Mesothelial cell of epicardium (in vitro differentiated cells): ENCODE data around the gene ABI1. TPM values are rescaled to one million over a fixed set of nuclear protein-coding genes. Genes with fewer than 3 reads are reported as not detected.

ENCODE experiments used
- DNase-seq, 2 experiments: peaks; one replicate each; pipeline ENCODE4 v3.0.0; 2021; ENCODE audit warnings: low spot score in 2 of 2; ENCODE audit not compliant: unreplicated experiment in 2 of 2
- H3K27ac Mint-ChIP-seq: 2 replicates; pipeline ENCODE4 v1.8.0; 2021; ENCODE audit warnings: mixed read lengths
- H3K27me3 Mint-ChIP-seq: 2 replicates; pipeline ENCODE4 v1.8.0; 2021; ENCODE audit warnings: low read depth, mixed read lengths
- H3K36me3 Mint-ChIP-seq: 2 replicates; pipeline ENCODE4 v1.8.0; 2021; ENCODE audit warnings: mixed read lengths
- H3K4me1 Mint-ChIP-seq: 2 replicates; pipeline ENCODE4 v1.8.0; 2021; ENCODE audit warnings: mixed read lengths
- H3K4me3 Mint-ChIP-seq: 2 replicates; pipeline ENCODE4 v1.8.0; 2021; ENCODE audit warnings: mild to moderate bottlenecking, moderate library complexity, mixed read lengths
- H3K9me3 Mint-ChIP-seq: 2 replicates; pipeline ENCODE4 v1.8.0; 2021; ENCODE audit warnings: mixed read lengths
- total RNA-seq: library from RNA; stranded (reverse); gene quantifications from 3 replicates; pipeline ENCODE4 v1.2.1, GENCODE V29; 2021
- TF ChIP-seq, protein P1 (sequence below): fragments of 200-600 bp; sonication (generic); IDR thresholded peaks from one replicate; pipeline ENCODE4 v1.5.0; 2021; ENCODE audit warnings: antibody characterized with exemption; ENCODE audit not compliant: unreplicated experiment

The ABI1 gene
- total RNA-seq, 1 donor from 2014 or later: 41.3 TPM

DNA sequence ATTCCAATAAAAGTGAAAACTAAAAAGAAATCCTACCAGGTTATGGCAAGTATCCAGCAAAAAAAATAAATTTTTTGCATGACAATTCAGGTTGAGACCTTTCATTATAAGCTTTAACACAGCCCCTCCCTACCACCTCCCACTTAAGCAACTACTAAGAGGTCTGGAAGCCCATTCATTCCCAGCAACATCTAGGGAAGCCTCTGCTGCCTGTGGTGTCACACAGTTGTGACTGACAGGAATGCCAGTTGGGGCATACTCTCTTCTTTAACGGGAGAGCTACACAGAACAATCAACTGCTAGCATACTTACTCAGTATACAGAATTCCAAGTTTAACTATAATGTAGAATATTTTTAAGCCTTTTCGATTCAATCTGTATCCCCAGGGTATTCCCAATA is 27.8 kb downstream of the ABI1 start:
- no peak for DNase-seq
- no peak overlapping the region for H3K4me3 Mint-ChIP-seq
- no peaks in the 10 kb centered on the region for H3K27me3 Mint-ChIP-seq
- peaks cover 14% of the 10 kb centered on the region for H3K36me3 Mint-ChIP-seq
- H3K9me3 Mint-ChIP-seq: peaks cover 9% of the 10 kb centered on the region
- H3K27ac Mint-ChIP-seq: no peak overlapping the region
- no peaks in the 10 kb centered on the region for H3K4me1 Mint-ChIP-seq
- TF ChIP-seq, protein P1, sequence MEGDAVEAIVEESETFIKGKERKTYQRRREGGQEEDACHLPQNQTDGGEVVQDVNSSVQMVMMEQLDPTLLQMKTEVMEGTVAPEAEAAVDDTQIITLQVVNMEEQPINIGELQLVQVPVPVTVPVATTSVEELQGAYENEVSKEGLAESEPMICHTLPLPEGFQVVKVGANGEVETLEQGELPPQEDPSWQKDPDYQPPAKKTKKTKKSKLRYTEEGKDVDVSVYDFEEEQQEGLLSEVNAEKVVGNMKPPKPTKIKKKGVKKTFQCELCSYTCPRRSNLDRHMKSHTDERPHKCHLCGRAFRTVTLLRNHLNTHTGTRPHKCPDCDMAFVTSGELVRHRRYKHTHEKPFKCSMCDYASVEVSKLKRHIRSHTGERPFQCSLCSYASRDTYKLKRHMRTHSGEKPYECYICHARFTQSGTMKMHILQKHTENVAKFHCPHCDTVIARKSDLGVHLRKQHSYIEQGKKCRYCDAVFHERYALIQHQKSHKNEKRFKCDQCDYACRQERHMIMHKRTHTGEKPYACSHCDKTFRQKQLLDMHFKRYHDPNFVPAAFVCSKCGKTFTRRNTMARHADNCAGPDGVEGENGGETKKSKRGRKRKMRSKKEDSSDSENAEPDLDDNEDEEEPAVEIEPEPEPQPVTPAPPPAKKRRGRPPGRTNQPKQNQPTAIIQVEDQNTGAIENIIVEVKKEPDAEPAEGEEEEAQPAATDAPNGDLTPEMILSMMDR: no peak

DNA sequence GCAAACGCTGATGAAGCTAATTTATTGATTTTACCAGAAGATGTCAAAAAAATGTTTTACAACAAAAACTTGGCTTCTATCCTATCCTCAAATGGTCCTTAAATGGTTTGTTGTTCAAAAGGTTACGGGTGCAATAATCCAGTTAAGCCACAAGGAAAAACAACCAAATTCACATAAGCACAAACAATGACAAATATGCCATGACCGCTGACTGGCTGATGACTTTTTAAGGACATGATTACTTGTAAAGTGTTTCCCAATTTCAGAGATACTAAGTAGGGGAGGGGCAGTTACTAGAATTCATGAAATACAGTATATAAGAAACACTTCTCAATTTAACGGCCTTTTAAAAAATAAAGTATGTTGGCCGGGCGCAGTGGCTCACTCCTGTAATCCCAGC is 28.8 kb downstream of the ABI1 start:
- peaks cover 9% of the 10 kb centered on the region for H3K9me3 Mint-ChIP-seq
- no peak overlapping the region for H3K27ac Mint-ChIP-seq
- no peak overlapping the region for H3K4me3 Mint-ChIP-seq
- H3K4me1 Mint-ChIP-seq: no peaks in the 10 kb centered on the region
- no peaks in the 10 kb centered on the region for H3K27me3 Mint-ChIP-seq
- TF ChIP-seq, protein P1: no peak
- no peak for DNase-seq
- H3K36me3 Mint-ChIP-seq: peaks cover 14% of the 10 kb centered on the region

DNA sequence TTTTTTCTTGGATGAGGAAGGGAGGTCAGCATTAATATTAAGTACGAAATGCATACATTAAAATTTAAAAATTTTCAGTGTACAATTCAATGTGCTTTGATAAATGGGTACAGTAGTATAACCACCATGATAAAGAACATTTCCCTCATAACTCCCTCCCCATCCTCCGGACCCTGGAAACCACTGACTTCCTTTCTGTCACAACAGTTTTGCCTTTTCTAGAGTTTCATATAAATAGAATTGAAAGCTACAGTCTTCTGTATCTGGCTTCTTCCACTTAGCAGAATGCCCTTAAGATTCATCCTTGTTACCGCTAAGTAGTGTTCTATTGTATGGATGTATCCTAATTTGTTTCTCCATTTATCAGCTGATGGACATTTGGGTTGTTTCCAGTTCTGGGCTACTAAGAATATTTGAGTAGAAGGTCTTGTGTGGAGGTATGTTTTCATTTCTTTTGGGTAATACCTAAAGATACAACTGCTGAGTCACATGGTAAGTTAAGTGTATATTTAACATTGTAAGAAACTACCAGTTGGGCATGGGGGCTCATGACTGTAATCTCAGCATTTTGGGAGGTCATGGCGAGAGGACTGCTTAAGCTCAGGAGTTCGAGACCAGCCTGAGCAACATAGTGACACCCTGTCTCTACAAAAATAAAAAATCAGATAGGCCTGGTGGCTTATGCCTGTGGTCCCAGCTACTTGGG is 30.8 kb downstream of the ABI1 start:
- DNase-seq: no peak
- peaks cover 13% of the 10 kb centered on the region for H3K9me3 Mint-ChIP-seq
- H3K27ac Mint-ChIP-seq: no peak overlapping the region
- no peaks in the 10 kb centered on the region for H3K4me1 Mint-ChIP-seq
- no peak overlapping the region for H3K4me3 Mint-ChIP-seq
- TF ChIP-seq, protein P1: no peak
- no peaks in the 10 kb centered on the region for H3K27me3 Mint-ChIP-seq
- peaks cover 13% of the 10 kb centered on the region for H3K36me3 Mint-ChIP-seq

DNA sequence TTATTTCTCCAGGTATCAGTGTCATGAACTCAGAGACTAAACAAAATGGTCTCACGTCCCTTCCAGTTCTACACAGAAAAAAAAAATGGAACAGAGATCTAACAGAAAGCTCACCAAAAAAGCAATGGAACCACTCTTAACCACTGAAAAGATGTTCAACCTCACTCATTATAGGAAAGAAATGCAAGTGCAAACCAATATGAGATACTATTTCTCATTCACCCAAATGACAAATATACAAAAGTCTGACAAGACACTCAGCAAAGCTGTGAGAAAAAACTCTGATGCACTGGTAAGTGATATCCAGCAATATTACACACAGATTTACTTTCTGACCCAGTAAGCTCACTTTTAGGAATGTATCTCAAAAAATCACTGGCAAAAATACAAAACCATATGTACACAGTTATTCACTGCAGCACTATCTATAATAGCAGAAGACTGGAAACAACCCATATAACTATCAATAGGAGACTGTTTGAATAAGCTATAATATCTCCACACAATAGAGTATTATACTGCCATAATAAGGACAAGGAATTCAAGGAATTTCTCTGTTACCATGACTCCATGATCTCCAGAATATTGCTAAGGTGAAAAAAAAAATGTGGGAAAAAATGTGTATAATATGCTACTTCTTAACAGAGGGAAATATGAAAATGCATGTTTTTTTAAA is 36.6 kb downstream of the ABI1 start:
- H3K27ac Mint-ChIP-seq: no peak overlapping the region
- peaks cover 8% of the 10 kb centered on the region for H3K9me3 Mint-ChIP-seq
- H3K36me3 Mint-ChIP-seq: peaks cover 15% of the 10 kb centered on the region
- no peak for DNase-seq
- TF ChIP-seq, protein P1: no peak
- peaks cover 1% of the 10 kb centered on the region for H3K4me1 Mint-ChIP-seq
- H3K27me3 Mint-ChIP-seq: no peaks in the 10 kb centered on the region
- H3K4me3 Mint-ChIP-seq: no peak overlapping the region

DNA sequence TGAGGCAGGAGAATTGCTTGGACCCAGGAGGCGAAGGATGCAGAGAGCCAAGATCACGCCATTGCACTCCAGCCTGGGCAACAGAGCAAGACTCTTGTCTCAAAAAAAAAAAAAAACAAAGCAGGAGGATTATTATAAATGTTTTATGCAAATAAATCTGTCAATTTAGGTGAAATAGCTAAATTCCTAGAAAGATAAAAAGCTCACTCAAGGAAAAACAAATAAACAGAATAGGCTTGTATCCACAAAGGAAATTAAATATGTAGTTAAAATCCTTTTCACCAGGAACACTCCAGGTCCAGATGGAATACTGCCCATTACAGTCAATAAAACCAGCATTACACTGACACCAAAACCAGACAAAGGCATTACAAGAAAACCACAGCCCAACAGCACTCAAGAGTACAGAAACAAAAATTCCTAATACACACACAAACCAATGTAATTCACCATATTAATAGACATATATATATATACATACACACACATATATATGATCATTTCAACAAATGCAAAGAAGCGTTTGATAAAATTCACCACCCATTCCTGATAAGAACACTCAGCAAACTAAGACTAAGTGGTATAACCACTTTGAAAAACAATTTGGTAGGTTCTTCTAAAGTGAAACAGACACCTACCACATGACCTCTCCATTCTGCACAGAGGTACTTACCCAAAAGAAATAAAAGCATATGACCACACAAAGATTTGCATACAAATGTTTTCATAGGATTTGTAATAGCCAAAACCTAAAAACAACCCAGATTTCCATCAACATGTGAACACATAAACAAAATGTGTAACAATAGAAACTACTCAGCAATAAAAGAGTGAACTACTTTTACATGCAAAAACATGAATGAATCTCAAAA is 38.8 kb downstream of the ABI1 start:
- no peak for DNase-seq
- H3K36me3 Mint-ChIP-seq: peaks cover 15% of the 10 kb centered on the region
- H3K27me3 Mint-ChIP-seq: no peaks in the 10 kb centered on the region
- TF ChIP-seq, protein P1: no peak
- no peak overlapping the region for H3K4me3 Mint-ChIP-seq
- no peak overlapping the region for H3K27ac Mint-ChIP-seq
- peaks cover 8% of the 10 kb centered on the region for H3K9me3 Mint-ChIP-seq
- H3K4me1 Mint-ChIP-seq: peaks cover 6% of the 10 kb centered on the region
